ENCODE data around the gene BICD2.

The BICD2 gene

DNA sequence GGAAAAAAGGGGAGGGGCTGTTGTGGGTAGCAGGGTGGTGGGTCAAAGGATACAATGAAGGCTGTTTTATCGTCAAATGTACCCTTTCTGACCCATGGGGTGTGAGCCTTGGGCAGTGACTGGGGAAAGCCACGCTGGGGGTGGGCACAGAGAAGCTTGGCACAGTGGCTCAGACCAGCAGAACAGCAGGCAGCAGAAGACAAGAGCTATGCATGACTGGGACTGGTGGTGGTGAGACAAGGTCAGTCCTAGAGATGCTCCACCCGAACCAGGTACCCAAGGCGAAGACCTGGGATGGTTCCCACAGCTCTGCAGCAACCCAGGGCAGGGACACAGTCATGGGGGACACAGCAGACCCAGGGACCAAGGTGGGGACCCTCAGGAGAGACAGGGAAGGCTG lies 38.3 kb downstream of the BICD2 start:
- no peak overlapping the region for H3K4me3 ChIP-seq (ENCODE audit: low read length)
- peaks cover 29% of the 10 kb centered on the region for H3K4me1 ChIP-seq (ENCODE audit: low read length)
- H3K27me3 ChIP-seq (replicated peaks; ENCODE audit: insufficient read depth, low read length) = no peaks in the 10 kb centered on the region
- TF ChIP-seq EZH2phosphoT487 (IDR thresholded peaks at IDR 0.05; ENCODE audit: low read length) (no peak), EZH2 (optimal IDR thresholded peaks at IDR 0.05; ENCODE audit: low read depth, low read length) (no peak)
- TF ChIP-seq, protein P1, sequence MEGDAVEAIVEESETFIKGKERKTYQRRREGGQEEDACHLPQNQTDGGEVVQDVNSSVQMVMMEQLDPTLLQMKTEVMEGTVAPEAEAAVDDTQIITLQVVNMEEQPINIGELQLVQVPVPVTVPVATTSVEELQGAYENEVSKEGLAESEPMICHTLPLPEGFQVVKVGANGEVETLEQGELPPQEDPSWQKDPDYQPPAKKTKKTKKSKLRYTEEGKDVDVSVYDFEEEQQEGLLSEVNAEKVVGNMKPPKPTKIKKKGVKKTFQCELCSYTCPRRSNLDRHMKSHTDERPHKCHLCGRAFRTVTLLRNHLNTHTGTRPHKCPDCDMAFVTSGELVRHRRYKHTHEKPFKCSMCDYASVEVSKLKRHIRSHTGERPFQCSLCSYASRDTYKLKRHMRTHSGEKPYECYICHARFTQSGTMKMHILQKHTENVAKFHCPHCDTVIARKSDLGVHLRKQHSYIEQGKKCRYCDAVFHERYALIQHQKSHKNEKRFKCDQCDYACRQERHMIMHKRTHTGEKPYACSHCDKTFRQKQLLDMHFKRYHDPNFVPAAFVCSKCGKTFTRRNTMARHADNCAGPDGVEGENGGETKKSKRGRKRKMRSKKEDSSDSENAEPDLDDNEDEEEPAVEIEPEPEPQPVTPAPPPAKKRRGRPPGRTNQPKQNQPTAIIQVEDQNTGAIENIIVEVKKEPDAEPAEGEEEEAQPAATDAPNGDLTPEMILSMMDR (IDR thresholded peaks at IDR 0.05; ENCODE audit: low read length) = no peak
- no peaks in the 10 kb centered on the region for H3K9me2 ChIP-seq (replicated peaks; ENCODE audit: insufficient read depth, low read length)
- no peak overlapping the region for H3K4me2 ChIP-seq (ENCODE audit: low read depth, low read length)
- H4K20me1 ChIP-seq (ENCODE audit: insufficient read depth, low read length) = peaks cover 25% of the 10 kb centered on the region; the same call in 1 of the 2 replicates
- H3K9ac ChIP-seq (ENCODE audit: low read length) = no peak overlapping the region
- DNase-seq = no peak
- peaks cover 12% of the 10 kb centered on the region for H3F3A ChIP-seq (ENCODE audit: insufficient read depth, low read length)
- H3K27ac ChIP-seq (ENCODE audit: low read length) = no peak overlapping the region
- peaks cover 99% of the 10 kb centered on the region for H3K79me2 ChIP-seq (ENCODE audit: low read length)
- H2AFZ ChIP-seq (ENCODE audit: low read length) = no peak overlapping the region
- H3K9me3 ChIP-seq (replicated peaks; ENCODE audit: insufficient read depth, low read length) = no peaks in the 10 kb centered on the region
- H3K36me3 ChIP-seq (replicated peaks; ENCODE audit: insufficient read depth, low read length) = peaks cover 10% of the 10 kb centered on the region

DNA sequence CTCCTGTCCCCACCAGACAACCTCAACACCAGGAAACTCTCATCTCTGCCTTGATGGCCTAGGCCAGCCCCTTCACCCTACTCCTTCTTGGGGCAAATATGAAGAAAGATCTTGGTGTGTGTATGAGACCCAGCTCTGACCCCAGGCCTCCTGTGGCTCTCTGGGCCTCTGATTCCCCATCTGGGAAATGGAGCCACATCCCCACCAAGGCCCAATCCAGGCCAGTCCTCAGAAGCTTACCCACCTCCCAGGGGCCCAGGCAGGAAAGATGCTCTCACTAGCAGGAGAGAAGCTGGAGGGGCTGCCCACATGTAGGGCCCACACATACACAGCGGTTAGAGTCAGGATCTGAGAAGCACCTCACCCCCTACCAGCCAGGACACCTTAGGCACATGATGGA lies 38.9 kb downstream of the BICD2 start:
- H3K9ac ChIP-seq (ENCODE audit: low read length) = no peak overlapping the region
- H3K36me3 ChIP-seq (replicated peaks; ENCODE audit: insufficient read depth, low read length) = peaks cover 10% of the 10 kb centered on the region
- H3K79me2 ChIP-seq (ENCODE audit: low read length) = peaks cover 95% of the 10 kb centered on the region
- H3F3A ChIP-seq (ENCODE audit: insufficient read depth, low read length) = peaks cover 18% of the 10 kb centered on the region
- no peak overlapping the region for H2AFZ ChIP-seq (ENCODE audit: low read length)
- H4K20me1 ChIP-seq (ENCODE audit: insufficient read depth, low read length) = peaks cover 25% of the 10 kb centered on the region; the same call in 1 of the 2 replicates
- H3K9me3 ChIP-seq (replicated peaks; ENCODE audit: insufficient read depth, low read length) = no peaks in the 10 kb centered on the region
- H3K4me1 ChIP-seq (ENCODE audit: low read length) = peaks cover 34% of the 10 kb centered on the region
- H3K4me3 ChIP-seq (ENCODE audit: low read length) = no peak overlapping the region
- H3K4me2 ChIP-seq (ENCODE audit: low read depth, low read length) = no peak overlapping the region
- TF ChIP-seq EZH2 (optimal IDR thresholded peaks at IDR 0.05; ENCODE audit: low read depth, low read length) (no peak), EZH2phosphoT487 (IDR thresholded peaks at IDR 0.05; ENCODE audit: low read length) (no peak)
- TF ChIP-seq, protein P1 (IDR thresholded peaks at IDR 0.05; ENCODE audit: low read length) = no peak
- H3K27ac ChIP-seq (ENCODE audit: low read length) = no peak overlapping the region
- no peaks in the 10 kb centered on the region for H3K27me3 ChIP-seq (replicated peaks; ENCODE audit: insufficient read depth, low read length)
- no peaks in the 10 kb centered on the region for H3K9me2 ChIP-seq (replicated peaks; ENCODE audit: insufficient read depth, low read length)
- DNase-seq = no peak

DNA sequence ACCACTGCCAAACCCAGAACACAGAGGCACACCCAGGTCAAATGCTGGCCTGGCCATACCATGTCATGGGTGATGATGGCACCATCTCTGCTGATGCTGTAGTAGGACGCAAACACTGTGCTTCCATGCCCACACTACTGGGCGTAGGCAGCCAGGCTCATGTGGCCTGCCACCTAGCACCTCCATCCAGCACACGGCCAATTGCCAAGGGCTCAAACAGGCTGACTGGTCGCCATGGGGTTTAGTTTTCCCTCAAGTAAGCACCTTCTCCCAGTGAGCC lies 39.4 kb downstream of the BICD2 start:
- Histone ChIP-seq H3K9ac (ENCODE audit: low read length) (no peak overlapping the region), H3K36me3 (replicated peaks; ENCODE audit: insufficient read depth, low read length) (peaks cover 15% of the 10 kb centered on the region), H3K4me3 (ENCODE audit: low read length) (no peak overlapping the region), H3K4me2 (ENCODE audit: low read depth, low read length) (no peak overlapping the region), H3F3A (ENCODE audit: insufficient read depth, low read length) (peaks cover 22% of the 10 kb centered on the region), H3K4me1 (ENCODE audit: low read length) (peaks cover 40% of the 10 kb centered on the region), H3K9me3 (replicated peaks; ENCODE audit: insufficient read depth, low read length) (no peaks in the 10 kb centered on the region), H3K9me2 (replicated peaks; ENCODE audit: insufficient read depth, low read length) (no peaks in the 10 kb centered on the region), H3K79me2 (ENCODE audit: low read length) (peaks cover 95% of the 10 kb centered on the region), H3K27me3 (replicated peaks; ENCODE audit: insufficient read depth, low read length) (no peaks in the 10 kb centered on the region), H4K20me1 (ENCODE audit: insufficient read depth, low read length) (peaks cover 23% of the 10 kb centered on the region; the same call in 1 of the 2 replicates), H2AFZ (ENCODE audit: low read length) (no peak overlapping the region), H3K27ac (ENCODE audit: low read length) (no peak overlapping the region)
- no peak for TF ChIP-seq EZH2 (optimal IDR thresholded peaks at IDR 0.05; ENCODE audit: low read depth, low read length)
- no peak for TF ChIP-seq EZH2phosphoT487 (IDR thresholded peaks at IDR 0.05; ENCODE audit: low read length)
- TF ChIP-seq, protein P1 (IDR thresholded peaks at IDR 0.05; ENCODE audit: low read length) = no peak
- no peak for DNase-seq

All from MM.1S (cell line).